ENCODE measurements around the gene SLC39A11. TPM values are rescaled to one million over a fixed set of nuclear protein-coding genes. Genes with fewer than 3 reads are reported as not detected.

The SLC39A11 gene
- total and polyA plus RNA-seq, 2 of the 13 experiments (the other 11 are each of a cell fraction or from before 2014, with no cell fraction given), result 17.2 to 31.5 TPM

GRCh38 chr17:72683506-72684404 lies 408.7 kb downstream of the SLC39A11 start (continued):
- TF ChIP-seq ZHX2 (IDR thresholded peaks at IDR 0.05; ENCODE audit: low read depth) (no peak), ZHX2 (CRISPR knock-in tag; IDR thresholded peaks at IDR 0.05; ENCODE audit: borderline replicate concordance) (peak; percentile 65; the same call in 1 of the 2 replicates), ZNF121 (CRISPR knock-in tag; IDR thresholded peaks at IDR 0.05) (peak; percentile 95), FOXP1 (IDR thresholded peaks at IDR 0.05) (no peak), FOXP1 (CRISPR knock-in tag; IDR thresholded peaks at IDR 0.05) (peak; percentile 56; the same call in 1 of the 2 replicates), ZNF232 (CRISPR knock-in tag; IDR thresholded peaks at IDR 0.05; ENCODE audit: borderline replicate concordance) (0 out of 2 replicates have a peak, but pooled peaks have one; percentile 57), ZNF891 (CRISPR knock-in tag; IDR thresholded peaks at IDR 0.05) (no peak), NFIC (IDR thresholded peaks at IDR 0.05; ENCODE audit: low read length) (peak; percentile 84), TFDP1 (CRISPR knock-in tag; IDR thresholded peaks at IDR 0.05; ENCODE audit: borderline replicate concordance) (peak; percentile 29; the same call in 1 of the 2 replicates), ZNF280D (CRISPR knock-in tag; IDR thresholded peaks at IDR 0.05) (0 out of 2 replicates have a peak, but pooled peaks have one; percentile 24), CHCHD3 (CRISPR knock-in tag; IDR thresholded peaks at IDR 0.05) (no peak), MLLT10 (CRISPR knock-in tag; IDR thresholded peaks at IDR 0.05) (no peak), ZFP82 (CRISPR knock-in tag; IDR thresholded peaks at IDR 0.05; ENCODE audit: borderline replicate concordance) (no peak), PAX8 (CRISPR knock-in tag; IDR thresholded peaks at IDR 0.05; ENCODE audit: borderline replicate concordance) (no peak), TAF15 (IDR thresholded peaks at IDR 0.05; ENCODE audit: low read depth, low read length, poor library complexity, severe bottlenecking) (no peak), HOXA5 (CRISPR knock-in tag; IDR thresholded peaks at IDR 0.05) (peak; percentile 76), ATF3 (CRISPR knock-in tag; IDR thresholded peaks at IDR 0.05) (peak; percentile 94), ZNF207 (IDR thresholded peaks at IDR 0.05; ENCODE audit: borderline replicate concordance) (no peak), ZNF354B (CRISPR knock-in tag; IDR thresholded peaks at IDR 0.05) (no peak), ZNF446 (CRISPR knock-in tag; IDR thresholded peaks at IDR 0.05) (no peak)

Measured in HepG2 (cell line).